Glutamatergic neuron (in vitro differentiated cells): ENCODE data around the gene OSGEPL1. TPM values are rescaled to one million over a fixed set of nuclear protein-coding genes. Genes with fewer than 3 reads are reported as not detected.

Source experiments
- DNase-seq: peaks from one replicate; pipeline ENCODE4 v3.0.0; 2022
- H3K27ac Mint-ChIP-seq: one replicate; pipeline ENCODE4 v1.8.0; 2020; ENCODE audit warnings: mild to moderate bottlenecking, mixed read lengths, inconsistent platforms; ENCODE audit not compliant: unreplicated experiment
- H3K27me3 Mint-ChIP-seq: one replicate; pipeline ENCODE4 v1.8.0; 2020; ENCODE audit warnings: mild to moderate bottlenecking, moderate library complexity, mixed read lengths, inconsistent platforms; ENCODE audit not compliant: unreplicated experiment
- H3K36me3 Mint-ChIP-seq: one replicate; pipeline ENCODE4 v1.8.0; 2020; ENCODE audit warnings: mild to moderate bottlenecking, mixed read lengths, inconsistent platforms; ENCODE audit not compliant: unreplicated experiment
- H3K4me1 Mint-ChIP-seq: one replicate; pipeline ENCODE4 v1.8.0; 2020; ENCODE audit warnings: mild to moderate bottlenecking, low read depth, mixed read lengths, inconsistent platforms; ENCODE audit not compliant: unreplicated experiment
- H3K4me3 Mint-ChIP-seq: one replicate; pipeline ENCODE4 v1.8.0; 2020; ENCODE audit warnings: mild to moderate bottlenecking, mixed read lengths, inconsistent platforms; ENCODE audit not compliant: unreplicated experiment
- H3K9me3 Mint-ChIP-seq: one replicate; pipeline ENCODE4 v1.8.0; 2020; ENCODE audit warnings: mild to moderate bottlenecking, moderate library complexity, mixed read lengths, inconsistent platforms; ENCODE audit not compliant: unreplicated experiment
- CTCF ChIP-seq: fragments of 200-600 bp; sonication (generic); IDR thresholded peaks from one replicate; pipeline ENCODE4 v1.5.0; 2021; ENCODE audit not compliant: partially characterized antibody, unreplicated experiment
- total RNA-seq: library from RNA; stranded (reverse); fragmentation: NEBNext Ultra II Directional; extraction: Animal tissue kit (Norgen Biotek cat#: 25700); gene quantifications from one replicate; pipeline ENCODE4 v1.2.1, GENCODE V29; 2021; ENCODE audit not compliant: unreplicated experiment

The OSGEPL1 gene
- total RNA-seq, 1 donor from 2014 or later = 12.5 TPM

GRCh38 chr2:189751080-189751658, 11.4 kb downstream of the OSGEPL1 start:
- H3K36me3 Mint-ChIP-seq = no peaks in the 10 kb centered on the region
- no peaks in the 10 kb centered on the region for H3K27me3 Mint-ChIP-seq

GRCh38 chr2:189729430-189729829, 33.2 kb downstream of the OSGEPL1 start:
- H3K4me1 Mint-ChIP-seq = no peaks in the 10 kb centered on the region
- no peak for DNase-seq
- H3K27ac Mint-ChIP-seq = no peak overlapping the region
- no peaks in the 10 kb centered on the region for H3K36me3 Mint-ChIP-seq
- H3K4me3 Mint-ChIP-seq = no peak overlapping the region
- peaks cover 2% of the 10 kb centered on the region for H3K27me3 Mint-ChIP-seq
- no peaks in the 10 kb centered on the region for H3K9me3 Mint-ChIP-seq
- no peak for TF ChIP-seq CTCF

More at GRCh38 chr2:189751080-189751658, 11.4 kb downstream of the OSGEPL1 start:
- Mint-ChIP-seq H3K4me3 (no peak overlapping the region), H3K4me1 (no peaks in the 10 kb centered on the region), H3K27ac (no peak overlapping the region), H3K9me3 (no peaks in the 10 kb centered on the region)
- peak; percentile 71 for TF ChIP-seq CTCF
- peak; percentile 50 for DNase-seq

GRCh38 chr2:189726849-189727248, 35.7 kb downstream of the OSGEPL1 start:
- H3K36me3 Mint-ChIP-seq = no peaks in the 10 kb centered on the region
- no peak for TF ChIP-seq CTCF
- peaks cover 2% of the 10 kb centered on the region for H3K27me3 Mint-ChIP-seq
- H3K4me1 Mint-ChIP-seq = no peaks in the 10 kb centered on the region
- H3K27ac Mint-ChIP-seq = no peak overlapping the region
- DNase-seq = no peak
- no peak overlapping the region for H3K4me3 Mint-ChIP-seq
- H3K9me3 Mint-ChIP-seq = no peaks in the 10 kb centered on the region

GRCh38 chr2:189726271-189726670, 36.3 kb downstream of the OSGEPL1 start:
- no peaks in the 10 kb centered on the region for H3K4me1 Mint-ChIP-seq
- DNase-seq = no peak
- no peak overlapping the region for H3K27ac Mint-ChIP-seq
- H3K9me3 Mint-ChIP-seq = no peaks in the 10 kb centered on the region
- no peak overlapping the region for H3K4me3 Mint-ChIP-seq
- TF ChIP-seq CTCF = no peak
- H3K27me3 Mint-ChIP-seq = peaks cover 2% of the 10 kb centered on the region
- H3K36me3 Mint-ChIP-seq = no peaks in the 10 kb centered on the region

GRCh38 chr2:189723192-189723591, 39.4 kb downstream of the OSGEPL1 start:
- Mint-ChIP-seq H3K4me3 (no peak overlapping the region), H3K27ac (no peak overlapping the region), H3K36me3 (no peaks in the 10 kb centered on the region), H3K4me1 (no peaks in the 10 kb centered on the region), H3K9me3 (no peaks in the 10 kb centered on the region), H3K27me3 (peaks cover 2% of the 10 kb centered on the region)
- no peak for DNase-seq
- no peak for TF ChIP-seq CTCF
